Measurements from ENCODE around the gene CRYBA2. TPM values are rescaled to one million over a fixed set of nuclear protein-coding genes. Genes with fewer than 3 reads are reported as not detected.

CRYBA2 gene
- total and polyA plus RNA-seq, 2 of the 8 experiments (the other 6 are each of a cell fraction or from before 2014, with no cell fraction given) = not detected

DNA sequence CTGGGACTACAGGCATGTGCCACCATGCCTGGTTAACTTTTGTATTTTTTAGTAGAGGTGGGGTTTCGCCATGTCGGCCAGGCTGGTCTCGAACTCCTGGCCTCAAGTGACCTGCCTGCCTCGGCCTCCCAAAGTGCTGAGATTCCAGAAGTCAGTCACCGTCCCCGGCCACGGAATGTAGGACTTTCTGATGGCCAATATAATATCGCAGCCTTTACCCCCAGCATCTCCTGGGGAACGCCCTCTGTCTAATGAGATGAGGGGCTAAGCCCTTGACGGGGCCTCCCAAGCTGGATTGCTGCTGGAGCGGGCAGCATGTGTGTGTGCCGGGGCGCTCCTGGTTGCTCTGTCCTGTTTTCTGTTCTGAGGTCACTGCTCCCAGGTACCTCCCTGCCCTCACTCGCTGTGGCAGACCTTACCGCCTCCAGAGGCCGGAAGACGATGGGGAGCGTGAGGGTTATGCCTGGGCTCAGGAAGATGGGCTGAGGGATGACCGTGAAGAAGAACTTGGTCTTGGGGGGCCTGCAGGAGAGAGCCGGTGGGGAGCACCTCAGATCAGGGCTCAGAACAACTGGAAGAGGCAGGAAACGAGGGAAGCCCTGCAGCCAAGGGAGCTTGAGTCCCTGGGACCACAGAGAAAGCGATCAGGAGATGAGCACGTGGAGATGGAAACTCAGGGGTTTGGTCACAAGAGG lies 39.0 kb upstream of the CRYBA2 start:
- no peak overlapping the region for H3K23ac ChIP-seq (ENCODE audit: insufficient read length)
- no peak overlapping the region for H3K27ac ChIP-seq (ENCODE audit: low read depth, low read length)
- ChIA-PET CTCF (ENCODE audit: partially characterized antibody) (interaction anchor here (0.7 to 45.5 kb wide), 7 partner anchors 14 to 188 kb away, joined by 3 to 1006 read pairs (median 149); partner anchors contain the start of genes CFAP65, CRYBA2, IHH and NHEJ1), POLR2A (ENCODE audit: partially characterized antibody) (interaction anchor here (1.1 kb wide), 1 partner anchor 9 kb away, joined by 4 read pairs; the partner anchor contains the start of gene CFAP65)
- H2AK5ac ChIP-seq (ENCODE audit: low read depth, low read length) = no peak overlapping the region
- no peaks in the 10 kb centered on the region for H3K79me2 ChIP-seq (ENCODE audit: control insufficient read depth in 1 of 2, insufficient read depth in 2 of 2, low read length in 2 of 2)
- no peaks in the 10 kb centered on the region for H3K36me3 ChIP-seq (ENCODE audit: control insufficient read depth in 2 of 4, insufficient read depth in 4 of 4, low read length in 3 of 4)
- no peak overlapping the region for H2BK120ac ChIP-seq (replicated peaks; ENCODE audit: low read depth, low read length)
- no peak overlapping the region for H4K91ac ChIP-seq (replicated peaks; ENCODE audit: insufficient read length, low read length)
- H3K23me2 ChIP-seq (ENCODE audit: low read depth, low read length) = no peaks in the 10 kb centered on the region
- no peak overlapping the region for H3K9ac ChIP-seq (replicated peaks in 1 of 4; ENCODE audit: extremely low read depth in 1 of 4, low read depth in 3 of 4, low read length in 3 of 4)
- no peak overlapping the region for H3K56ac ChIP-seq (replicated peaks; ENCODE audit: insufficient read length, low read depth, low read length)
- H3K9me3 ChIP-seq (ENCODE audit: insufficient read depth in 2 of 2, low read depth in 1 of 2, low read length in 1 of 2) = no peaks in the 10 kb centered on the region
- H3K27me3 ChIP-seq (replicated peaks in 1 of 4; ENCODE audit: control insufficient read depth in 3 of 4, extremely low read depth in 1 of 4, insufficient read depth in 3 of 4, low read length in 3 of 4) = no peaks in the 10 kb centered on the region
- no peak overlapping the region for H4K8ac ChIP-seq (ENCODE audit: extremely low read depth, insufficient read depth, low read length)
- H3K14ac ChIP-seq (ENCODE audit: insufficient read length) = no peak overlapping the region
- no peak overlapping the region for H2BK15ac ChIP-seq (ENCODE audit: low read length)
- H3K4me1 ChIP-seq (replicated peaks in 1 of 4; ENCODE audit: control insufficient read depth in 3 of 4, insufficient read depth in 4 of 4, low read length in 3 of 4) = peaks cover 0 to 3% (median under 1%) of the 10 kb centered on the region in 4 experiments; a peak in 2 of 7 replicates
- H3K4me2 ChIP-seq (ENCODE audit: insufficient read depth in 1 of 2, low read depth in 2 of 2, low read length in 2 of 2) = no peak overlapping the region
- FAIRE-seq = no peak
- H3K4me3 ChIP-seq (ENCODE audit: extremely low read depth in 1 of 4, insufficient read depth in 2 of 4, low read depth in 3 of 4, low read length in 4 of 4) = no peak overlapping the region
- no peaks in the 10 kb centered on the region for H3K79me1 ChIP-seq (ENCODE audit: low read depth, low read length)
- H4K20me1 ChIP-seq (replicated peaks in 1 of 2; ENCODE audit: control insufficient read depth in 1 of 2, insufficient read depth in 2 of 2, low read length in 2 of 2) = peaks cover 0 to 2% of the 10 kb centered on the region in 2 experiments
- peak overlapping the region; percentile 25; the same call in 1 of the 2 replicates for H2AFZ ChIP-seq (ENCODE audit: low read length)
- H3K4ac ChIP-seq (replicated peaks; ENCODE audit: insufficient read length, low read depth, low read length) = no peak overlapping the region
- 82% methylated on average over 17 of the region's 23 CpGs; no CpG with 5 or more reads in 1 of the 2 experiments for WGBS, 2 experiments (ENCODE audit: extremely low coverage in 1 of 2, insufficient coverage in 1 of 2, insufficient read length in 1 of 2, insufficient replicate concordance in 2 of 2, low coverage in 1 of 2, low lambda C conversion rate in 2 of 2, missing lambda C conversion rate in 1 of 2)
- no peak overlapping the region for H2BK12ac ChIP-seq (ENCODE audit: low read depth, low read length)
- DNase-seq (ENCODE audit: low read depth in 1 of 2, low spot score in 2 of 2) = no peak
- H2BK20ac ChIP-seq (ENCODE audit: low read length) = no peak overlapping the region
- no peak overlapping the region for H4K5ac ChIP-seq (ENCODE audit: insufficient read length, low read depth, low read length)
- H2BK5ac ChIP-seq (ENCODE audit: low read depth, low read length) = no peak overlapping the region
- H3K18ac ChIP-seq (ENCODE audit: extremely low read depth, low read length) = no peak overlapping the region
- TF ChIP-seq TCF12 (IDR thresholded peaks at IDR 0.05; ENCODE audit: low read depth, low read length) (no peak), PHF8 (conservative IDR thresholded peaks at IDR 0.05; ENCODE audit: low read depth, low read length) (no peak), RBBP5 (IDR thresholded peaks at IDR 0.05; ENCODE audit: borderline replicate concordance, low read depth, low read length) (no peak), HDAC6 (IDR thresholded peaks at IDR 0.05; ENCODE audit: low read depth, low read length) (no peak), TAF1 (IDR thresholded peaks at IDR 0.05; ENCODE audit: low read depth, low read length) (no peak), CEBPB (IDR thresholded peaks at IDR 0.05; ENCODE audit: low read depth, low read length) (no peak), ZNF274 (IDR thresholded peaks at IDR 0.05; ENCODE audit: borderline replicate concordance, extremely low read depth, low read length) (no peak), NRF1 (IDR thresholded peaks at IDR 0.05; ENCODE audit: low read depth, low read length) (no peak), CTBP2 (IDR thresholded peaks at IDR 0.05; ENCODE audit: borderline replicate concordance, insufficient read depth, insufficient read length, low read length) (no peak), RXRA (IDR thresholded peaks at IDR 0.05; ENCODE audit: insufficient read depth, low read depth, low read length) (no peak)
- TF ChIP-seq, protein P1, sequence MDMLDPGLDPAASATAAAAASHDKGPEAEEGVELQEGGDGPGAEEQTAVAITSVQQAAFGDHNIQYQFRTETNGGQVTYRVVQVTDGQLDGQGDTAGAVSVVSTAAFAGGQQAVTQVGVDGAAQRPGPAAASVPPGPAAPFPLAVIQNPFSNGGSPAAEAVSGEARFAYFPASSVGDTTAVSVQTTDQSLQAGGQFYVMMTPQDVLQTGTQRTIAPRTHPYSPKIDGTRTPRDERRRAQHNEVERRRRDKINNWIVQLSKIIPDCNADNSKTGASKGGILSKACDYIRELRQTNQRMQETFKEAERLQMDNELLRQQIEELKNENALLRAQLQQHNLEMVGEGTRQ (IDR thresholded peaks at IDR 0.05; ENCODE audit: low read length) = no peak
